HFF-Myc (cell line): ENCODE measurements around the gene TMEM38B.
"Not testable (repeated sequence)": the region's sequence is repeated elsewhere in the genome, so short reads cannot be mapped to it uniquely, and the experiment has no call there.

Source experiments
- DNase-seq: peaks from one replicate; pipeline ENCODE4 v3.0.0-alpha.2; 2011; ENCODE audit warnings: low read depth; ENCODE audit errors: extremely low read depth
- H3K4me3 ChIP-seq: replicated peaks from 2 replicates; pipeline ENCODE4 v1.5.1; 2011; ENCODE audit warnings: low read depth, mild to moderate bottlenecking, control low read depth, low read length
- TF ChIP-seq, protein P1 (sequence below): IDR thresholded peaks from 2 replicates; pipeline ENCODE4 v1.5.1; 2012; ENCODE audit warnings: mild to moderate bottlenecking, low read depth, low read length, control low read depth; ENCODE audit errors: missing control alignments

Gene TMEM38B

DNA sequence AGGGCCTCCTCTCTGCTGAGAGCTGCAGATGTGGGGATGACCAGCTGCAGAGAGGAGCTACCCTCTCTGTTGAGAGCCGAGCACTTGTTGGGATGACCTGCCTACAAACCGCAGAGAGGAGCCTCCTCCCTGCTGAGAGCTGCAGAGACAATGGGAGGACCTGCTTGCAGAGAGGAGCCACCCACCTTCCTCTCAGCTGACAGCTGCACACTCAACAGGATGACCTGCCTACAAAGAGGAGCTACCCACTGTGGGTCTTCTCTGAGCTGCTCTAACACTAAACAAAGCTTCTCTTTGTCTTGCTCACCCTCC is 19.6 kb downstream of the TMEM38B start:
- no peak overlapping the region for H3K4me3 ChIP-seq
- no peak for DNase-seq
- TF ChIP-seq, protein P1, sequence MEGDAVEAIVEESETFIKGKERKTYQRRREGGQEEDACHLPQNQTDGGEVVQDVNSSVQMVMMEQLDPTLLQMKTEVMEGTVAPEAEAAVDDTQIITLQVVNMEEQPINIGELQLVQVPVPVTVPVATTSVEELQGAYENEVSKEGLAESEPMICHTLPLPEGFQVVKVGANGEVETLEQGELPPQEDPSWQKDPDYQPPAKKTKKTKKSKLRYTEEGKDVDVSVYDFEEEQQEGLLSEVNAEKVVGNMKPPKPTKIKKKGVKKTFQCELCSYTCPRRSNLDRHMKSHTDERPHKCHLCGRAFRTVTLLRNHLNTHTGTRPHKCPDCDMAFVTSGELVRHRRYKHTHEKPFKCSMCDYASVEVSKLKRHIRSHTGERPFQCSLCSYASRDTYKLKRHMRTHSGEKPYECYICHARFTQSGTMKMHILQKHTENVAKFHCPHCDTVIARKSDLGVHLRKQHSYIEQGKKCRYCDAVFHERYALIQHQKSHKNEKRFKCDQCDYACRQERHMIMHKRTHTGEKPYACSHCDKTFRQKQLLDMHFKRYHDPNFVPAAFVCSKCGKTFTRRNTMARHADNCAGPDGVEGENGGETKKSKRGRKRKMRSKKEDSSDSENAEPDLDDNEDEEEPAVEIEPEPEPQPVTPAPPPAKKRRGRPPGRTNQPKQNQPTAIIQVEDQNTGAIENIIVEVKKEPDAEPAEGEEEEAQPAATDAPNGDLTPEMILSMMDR = no peak

DNA sequence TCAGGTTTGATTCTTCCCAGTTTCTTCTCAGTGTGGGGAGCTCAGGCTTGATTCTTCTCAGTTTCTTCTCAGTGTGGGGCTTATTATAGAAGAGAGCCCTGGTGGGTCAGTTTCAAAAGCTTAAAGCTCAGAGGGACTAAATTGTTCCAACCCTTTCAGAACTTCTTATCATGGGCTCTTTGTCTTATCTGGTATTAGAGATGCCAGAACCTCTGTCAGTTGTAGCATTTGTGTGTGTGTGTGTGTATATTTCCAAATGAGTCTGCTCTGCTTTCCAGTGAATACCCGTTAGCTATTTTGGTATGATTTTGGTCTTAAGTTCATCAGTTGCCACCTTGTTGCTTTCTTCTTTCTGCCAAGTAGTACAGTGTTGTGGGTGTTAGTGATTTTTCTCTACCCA is 21.8 kb downstream of the TMEM38B start:
- no peak overlapping the region for H3K4me3 ChIP-seq
- no peak for DNase-seq
- TF ChIP-seq, protein P1 = no peak

DNA sequence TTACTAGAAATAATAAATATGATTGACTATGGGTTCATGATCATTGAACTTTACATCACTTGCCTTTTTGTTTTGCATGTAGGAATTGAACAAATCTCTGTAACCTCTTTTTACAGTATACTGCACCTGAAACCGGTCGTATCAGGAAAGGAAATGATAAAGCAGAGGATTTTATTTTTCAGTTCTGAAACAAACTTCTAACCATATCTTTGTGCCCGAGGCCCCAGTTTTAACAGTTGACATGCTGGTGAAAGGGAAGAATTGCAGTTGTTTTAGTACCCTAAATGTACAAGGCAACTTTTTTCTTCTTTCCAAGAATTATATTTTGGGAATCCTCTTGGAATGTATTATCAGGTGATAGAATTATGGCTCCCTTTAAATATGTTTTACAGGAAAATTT is 27.8 kb downstream of the TMEM38B start:
- H3K4me3 ChIP-seq = no peak overlapping the region
- no peak for DNase-seq
- TF ChIP-seq, protein P1 = no peak

DNA sequence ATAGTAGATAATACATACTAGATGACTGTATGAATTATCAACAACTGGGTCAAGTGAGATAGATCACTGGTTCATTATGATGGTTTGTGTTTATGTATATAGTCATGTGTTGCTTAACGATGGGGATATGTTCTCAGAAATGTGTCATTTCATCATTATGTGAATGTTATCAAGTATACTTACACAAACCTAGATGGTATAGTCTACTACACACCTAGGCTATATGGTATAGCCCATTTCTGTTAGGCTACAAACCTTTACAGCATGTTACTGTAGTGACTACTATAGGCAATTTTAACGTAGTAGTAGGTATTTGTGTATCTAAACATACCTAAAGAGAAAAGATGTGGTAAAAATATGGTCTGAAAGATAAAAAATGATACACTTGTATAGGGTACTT is 31.0 kb downstream of the TMEM38B start:
- no peak overlapping the region for H3K4me3 ChIP-seq
- DNase-seq = no peak
- TF ChIP-seq, protein P1 = no peak

DNA sequence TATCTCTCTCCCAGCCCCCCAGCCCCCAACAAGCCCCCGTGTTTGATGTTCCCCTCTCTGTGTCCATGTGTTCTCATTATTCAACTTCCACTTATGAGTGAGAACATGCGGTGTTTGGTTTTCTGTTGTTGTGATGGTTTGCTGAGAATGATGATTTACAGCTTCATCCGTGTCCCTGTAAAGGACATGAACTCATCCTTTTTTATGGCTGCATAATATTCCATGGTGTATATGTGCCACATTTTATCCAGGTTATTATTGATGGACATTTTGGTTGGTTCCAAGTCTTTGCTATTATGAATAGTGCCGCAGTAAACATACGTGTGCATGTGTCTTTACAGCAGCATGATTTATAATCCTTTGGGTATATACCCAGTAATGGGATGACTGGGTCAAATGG is 33.9 kb downstream of the TMEM38B start:
- not testable (repeated sequence) for H3K4me3 ChIP-seq, DNase-seq

DNA sequence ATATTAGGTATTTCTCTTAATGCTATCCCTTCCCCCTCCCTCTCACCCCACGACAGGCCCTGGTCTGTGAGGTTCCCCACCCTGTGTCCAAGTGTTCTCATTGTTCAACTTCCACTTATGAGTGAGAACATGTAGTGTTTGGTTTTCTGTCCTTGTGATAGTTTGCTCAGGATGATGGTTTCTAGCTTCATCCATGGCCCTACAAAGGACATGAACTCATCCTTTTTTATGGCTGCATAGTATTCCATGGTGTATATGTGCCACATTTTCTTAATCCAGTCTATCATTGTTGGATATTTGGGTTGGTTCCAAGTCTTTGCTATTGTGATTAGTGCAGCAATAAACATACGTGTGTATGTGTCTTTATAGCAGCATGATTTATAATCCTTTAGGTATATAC is 37.1 kb downstream of the TMEM38B start:
- not testable (repeated sequence) for H3K4me3 ChIP-seq, DNase-seq

DNA sequence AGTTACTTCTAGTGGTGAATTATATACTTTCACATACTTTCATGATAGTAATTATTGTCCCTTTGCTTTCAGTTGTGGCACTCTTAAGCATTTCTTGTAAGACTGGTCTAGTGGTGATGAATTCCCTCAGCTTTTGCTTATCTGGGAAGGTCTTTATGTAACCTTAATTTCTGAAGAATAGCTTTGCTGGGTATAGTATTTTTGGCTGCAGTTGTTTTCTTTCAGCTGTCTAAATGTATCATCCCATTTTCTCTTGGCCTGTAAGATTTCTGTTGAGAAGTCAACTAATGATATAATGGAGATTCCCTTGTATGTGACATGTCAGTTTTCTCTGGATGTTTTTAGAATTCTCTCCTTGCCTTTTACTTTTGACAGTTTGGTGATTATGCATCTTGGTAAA is 41.0 kb downstream of the TMEM38B start:
- H3K4me3 ChIP-seq = no peak overlapping the region
- DNase-seq = no peak
- TF ChIP-seq, protein P1 = no peak

DNA sequence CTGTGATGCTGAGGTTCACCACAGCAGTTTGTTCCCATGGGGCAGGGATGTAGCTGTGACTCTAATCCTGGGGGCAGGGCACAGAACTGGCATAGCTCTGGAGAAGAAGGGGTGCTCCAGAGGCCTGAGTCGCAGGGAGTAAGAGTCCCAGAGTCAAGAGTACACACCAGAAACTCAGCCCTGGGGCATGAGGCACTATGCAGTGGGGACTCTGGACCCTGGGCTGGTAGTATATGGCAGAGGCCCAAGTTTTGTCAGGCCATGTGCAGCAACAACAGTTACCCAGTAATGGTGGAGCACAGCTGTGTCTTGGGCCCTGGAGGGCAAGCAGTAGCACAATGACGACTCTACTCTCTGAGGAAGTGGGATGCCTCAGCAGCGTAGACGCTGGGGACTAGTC is 42.9 kb downstream of the TMEM38B start:
- TF ChIP-seq, protein P1 = no peak
- H3K4me3 ChIP-seq = no peak overlapping the region
- DNase-seq = no peak
